Bronchial epithelial cell (primary cell): ENCODE measurements around the gene PLXNA4. TPM values are rescaled to one million over a fixed set of nuclear protein-coding genes. Genes with fewer than 3 reads are reported as not detected.

Source experiments
- DNase-seq: peaks from one replicate; pipeline ENCODE4 v3.0.0-alpha.2; 2010; ENCODE audit warnings: low read depth
- FAIRE-seq: peaks from 2 replicates; lab custom pipeline; 2011; peaks lifted over from hg19 to GRCh38; lab: Jason Lieb, UNC
- H3K27me3 ChIP-seq: 2 replicates; pipeline ENCODE4 v1.5.1; 2011; ENCODE audit warnings: low read length; ENCODE audit not compliant: control insufficient read depth, insufficient read depth
- H3K36me3 ChIP-seq: 2 replicates; pipeline ENCODE4 v1.5.1; 2011; ENCODE audit warnings: low read length; ENCODE audit not compliant: control insufficient read depth, insufficient read depth
- H3K4me3 ChIP-seq: 2 replicates; pipeline ENCODE4 v1.5.1; 2011; ENCODE audit warnings: mild to moderate bottlenecking, low read depth, low read length, control low read depth
- CTCF ChIP-seq: IDR thresholded peaks from 2 replicates; pipeline ENCODE4 v1.5.1; 2011; ENCODE audit warnings: mild to moderate bottlenecking, moderate library complexity, low read length, control low read depth, inconsistent platforms; ENCODE audit not compliant: insufficient read depth, severe bottlenecking
- total RNA-seq: library from RNA; depleted of rRNA; stranded (reverse); fragments of >200 nt; gene quantifications from 2 replicates; pipeline ENCODE4 v1.2.1, GENCODE V29; 2014

PLXNA4 gene
- total RNA-seq, 1 donor from 2014 or later = under 0.01 TPM

- H3K36me3 ChIP-seq = no peaks in the 10 kb centered on the region
- no peak for TF ChIP-seq CTCF
- H3K27me3 ChIP-seq = no peaks in the 10 kb centered on the region
- no peak for DNase-seq
- FAIRE-seq = no peak
- H3K4me3 ChIP-seq = no peak overlapping the region
Observed at GRCh38 chr7:132255115-132255797, 321.0 kb downstream of the PLXNA4 start.

- FAIRE-seq = no peak
- Histone ChIP-seq H3K36me3 (no peaks in the 10 kb centered on the region), H3K4me3 (no peak overlapping the region), H3K27me3 (no peaks in the 10 kb centered on the region)
- no peak for DNase-seq
- TF ChIP-seq CTCF = no peak
Observed at GRCh38 chr7:132254455-132254854, 321.8 kb downstream of the PLXNA4 start.

DNA sequence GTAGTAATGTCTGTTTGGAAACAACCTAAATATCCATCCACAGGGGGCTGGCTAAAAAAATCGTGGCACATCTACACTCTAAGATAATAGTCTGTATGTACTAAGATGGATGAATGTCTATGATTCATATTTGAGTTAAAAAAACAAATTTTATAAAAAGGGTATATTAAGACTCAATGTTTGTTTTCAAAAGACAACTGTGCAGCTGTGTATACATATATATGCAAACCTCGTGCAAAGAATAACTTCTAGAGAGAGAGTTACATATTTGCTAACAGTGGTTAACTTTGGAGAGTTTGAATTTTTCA lies 323.5 kb downstream of the PLXNA4 start:
- Histone ChIP-seq H3K4me3 (no peak overlapping the region), H3K36me3 (no peaks in the 10 kb centered on the region), H3K27me3 (no peaks in the 10 kb centered on the region)
- DNase-seq = no peak
- no peak for FAIRE-seq
- no peak for TF ChIP-seq CTCF

GRCh38 chr7:132251327-132251659 lies 325.0 kb downstream of the PLXNA4 start:
- H3K4me3 ChIP-seq = no peak overlapping the region
- no peaks in the 10 kb centered on the region for H3K27me3 ChIP-seq
- TF ChIP-seq CTCF = no peak
- DNase-seq (peak; percentile 2), FAIRE-seq (no peak)
- H3K36me3 ChIP-seq = no peaks in the 10 kb centered on the region

DNA sequence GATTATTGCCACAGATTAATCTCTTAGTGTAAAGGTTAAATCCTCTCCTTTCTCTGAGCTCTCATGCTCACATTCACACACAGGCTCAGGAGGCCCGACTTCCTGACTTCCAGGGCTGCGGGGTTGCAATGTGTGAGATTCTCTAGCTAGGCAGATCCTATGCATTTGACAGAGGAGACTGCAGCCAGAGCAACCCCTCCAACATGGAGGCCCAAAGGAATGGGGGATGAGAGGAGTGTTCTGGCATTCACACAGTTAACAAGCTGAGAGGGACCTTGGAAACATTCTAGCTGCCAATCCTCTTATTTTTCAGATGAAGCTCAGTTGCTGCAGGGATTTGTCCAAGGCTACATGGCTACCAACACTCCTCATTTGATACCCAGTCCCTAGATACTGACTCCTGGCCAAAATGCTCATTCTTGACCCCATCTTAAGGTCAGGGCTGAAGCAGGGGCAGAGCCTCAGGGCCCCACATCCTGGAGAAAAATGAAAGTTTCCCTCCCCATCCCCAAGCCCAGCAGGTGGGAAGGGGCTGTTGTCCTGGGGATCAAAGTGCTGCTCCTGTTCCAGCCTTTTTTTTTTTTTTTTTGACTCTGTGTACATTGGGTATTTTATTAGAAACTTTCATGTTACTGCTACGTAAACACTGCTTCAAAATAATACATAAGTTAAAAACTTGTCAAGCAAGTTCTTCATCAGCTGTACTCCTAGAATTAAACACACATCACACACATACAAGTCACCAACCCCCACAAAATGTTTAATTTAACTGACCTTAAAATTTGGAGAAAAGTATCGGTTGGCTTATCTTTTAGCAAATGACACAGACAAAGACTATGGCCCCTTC lies 325.6 kb downstream of the PLXNA4 start:
- Histone ChIP-seq H3K4me3 (no peak overlapping the region), H3K36me3 (no peaks in the 10 kb centered on the region), H3K27me3 (no peaks in the 10 kb centered on the region)
- no peak for FAIRE-seq
- TF ChIP-seq CTCF = no peak
- peak; percentile 1 for DNase-seq
